T-helper 22 cell (primary cell): ENCODE measurements around the gene EHD1.
A peak's percentile ranks its signal among the peaks of the same experiment; 100 is the strongest.

ENCODE experiments used
- DNase-seq: peaks from one replicate; pipeline ENCODE4 v3.0.0-alpha.2; 2020; ENCODE audit warnings: low read depth

Gene EHD1

DNA sequence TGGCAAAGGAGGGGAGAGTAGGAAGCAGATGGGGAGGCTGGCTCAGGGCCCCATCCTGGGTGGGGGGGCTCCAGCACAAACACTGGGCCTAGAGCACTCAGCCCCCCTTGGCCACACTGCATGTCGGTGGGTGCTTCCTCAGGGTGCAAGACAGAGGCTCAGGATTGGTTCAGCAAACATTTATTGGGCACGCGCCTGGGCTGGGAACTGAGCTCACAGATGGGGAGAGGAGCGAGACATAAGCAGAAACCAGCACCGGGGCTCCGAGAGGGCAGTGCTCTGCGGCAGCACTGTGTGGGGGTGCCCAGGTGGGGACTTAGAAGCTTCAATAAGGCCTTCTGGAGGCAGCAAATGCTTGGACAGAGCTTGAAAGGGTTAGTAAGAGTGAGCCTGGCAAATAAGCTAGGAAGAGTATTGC, 12.1 kb upstream of the EHD1 start:
- DNase-seq = no peak

DNA sequence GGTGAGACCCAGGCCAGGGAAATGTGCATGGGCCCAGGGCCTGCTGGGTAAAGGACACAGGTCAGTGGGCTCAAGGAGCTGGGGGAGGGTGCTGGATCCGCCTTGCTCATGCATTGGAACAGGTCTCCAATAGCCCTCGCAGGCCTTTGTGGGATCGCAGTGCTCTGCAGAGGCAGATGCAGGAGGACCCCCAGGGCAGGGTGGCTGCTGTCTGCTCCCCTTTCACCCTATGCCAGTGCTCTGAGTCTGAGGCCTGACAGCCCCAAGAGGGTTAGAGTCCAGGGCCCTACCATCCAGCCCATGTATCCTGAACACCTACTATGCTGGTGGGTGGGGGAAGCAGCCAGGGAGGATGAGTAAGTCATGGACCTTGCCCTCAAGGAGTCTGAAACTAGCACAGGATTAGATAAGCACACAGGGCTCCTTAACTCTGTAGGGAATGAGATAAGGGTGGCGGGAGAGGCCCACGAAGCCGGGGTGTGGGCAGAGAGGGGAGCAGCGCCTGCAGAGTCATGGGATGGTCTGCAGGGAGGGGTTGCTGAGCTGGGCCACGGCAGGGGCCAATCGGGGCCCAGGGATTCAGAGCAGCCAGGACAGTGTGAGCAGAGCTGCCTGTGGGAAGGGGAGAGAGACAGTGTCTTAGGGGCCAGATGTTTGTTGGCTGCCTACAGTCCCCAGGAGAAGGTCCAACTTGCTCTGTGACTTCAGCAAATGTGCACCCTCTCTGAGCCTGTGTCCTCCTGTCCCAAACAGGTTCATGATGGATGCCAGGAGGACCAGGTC, 10.5 kb upstream of the EHD1 start:
- DNase-seq = no peak

- no peak for DNase-seq
These were observed 9.9 kb upstream of the EHD1 start for GRCh38 chr11:64888406-64888728.

DNA sequence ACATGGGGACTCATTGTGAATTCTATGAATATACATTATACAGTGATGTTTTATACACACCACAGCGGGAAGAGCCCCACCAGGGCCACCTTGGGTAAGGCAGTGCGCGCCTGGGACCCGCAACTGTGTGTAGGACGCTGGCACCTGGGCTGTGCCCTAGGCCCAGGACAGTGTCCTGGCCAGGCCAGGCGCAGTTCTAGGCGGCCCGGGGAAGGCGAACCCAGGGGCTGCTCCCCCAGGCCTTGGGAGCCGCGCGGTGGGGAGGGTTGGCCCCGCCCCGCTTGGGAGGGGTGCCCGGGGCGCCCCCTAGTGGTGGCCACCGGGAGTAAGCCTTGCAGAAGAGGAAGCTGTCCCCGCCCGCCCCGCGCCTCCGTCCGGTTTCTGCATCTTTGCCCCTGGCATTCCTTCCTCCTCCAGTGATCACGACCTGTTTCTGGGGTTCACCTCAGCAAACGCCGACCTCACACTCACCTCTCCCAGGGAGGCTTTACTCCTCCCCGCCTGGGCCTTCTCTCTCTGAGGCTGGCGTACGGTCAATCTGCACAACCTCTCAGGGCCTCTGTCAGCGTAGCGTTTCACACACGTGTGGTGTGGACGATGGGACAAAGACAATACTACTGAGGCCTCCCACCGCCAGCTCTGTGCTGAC, 9.5 kb upstream of the EHD1 start:
- peak; percentile 66 for DNase-seq

DNA sequence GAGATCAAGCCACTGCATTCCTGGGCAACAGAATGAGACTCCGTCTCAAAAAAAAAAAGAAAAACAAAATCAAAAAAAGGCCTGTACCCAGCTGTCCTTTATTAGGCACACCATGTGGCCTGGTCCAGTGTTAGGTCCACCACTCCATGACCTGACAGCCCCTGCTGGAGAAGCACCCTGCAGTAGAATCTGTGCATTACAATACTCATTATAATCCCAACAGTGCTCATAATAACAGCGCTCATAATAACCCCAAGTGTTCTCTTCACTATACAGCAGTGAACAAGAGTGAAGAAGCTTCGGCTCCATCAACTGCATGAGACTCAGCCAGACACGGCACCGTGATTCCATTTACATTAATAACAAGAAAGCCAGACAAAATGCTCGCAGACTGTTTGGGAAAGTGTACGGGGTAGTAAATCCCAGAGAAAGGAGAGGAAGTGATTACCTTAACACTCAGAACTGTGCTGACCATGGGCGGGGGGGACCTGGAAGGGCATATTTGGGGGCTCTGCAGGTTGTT, 8.9 kb upstream of the EHD1 start:
- no peak for DNase-seq

DNA sequence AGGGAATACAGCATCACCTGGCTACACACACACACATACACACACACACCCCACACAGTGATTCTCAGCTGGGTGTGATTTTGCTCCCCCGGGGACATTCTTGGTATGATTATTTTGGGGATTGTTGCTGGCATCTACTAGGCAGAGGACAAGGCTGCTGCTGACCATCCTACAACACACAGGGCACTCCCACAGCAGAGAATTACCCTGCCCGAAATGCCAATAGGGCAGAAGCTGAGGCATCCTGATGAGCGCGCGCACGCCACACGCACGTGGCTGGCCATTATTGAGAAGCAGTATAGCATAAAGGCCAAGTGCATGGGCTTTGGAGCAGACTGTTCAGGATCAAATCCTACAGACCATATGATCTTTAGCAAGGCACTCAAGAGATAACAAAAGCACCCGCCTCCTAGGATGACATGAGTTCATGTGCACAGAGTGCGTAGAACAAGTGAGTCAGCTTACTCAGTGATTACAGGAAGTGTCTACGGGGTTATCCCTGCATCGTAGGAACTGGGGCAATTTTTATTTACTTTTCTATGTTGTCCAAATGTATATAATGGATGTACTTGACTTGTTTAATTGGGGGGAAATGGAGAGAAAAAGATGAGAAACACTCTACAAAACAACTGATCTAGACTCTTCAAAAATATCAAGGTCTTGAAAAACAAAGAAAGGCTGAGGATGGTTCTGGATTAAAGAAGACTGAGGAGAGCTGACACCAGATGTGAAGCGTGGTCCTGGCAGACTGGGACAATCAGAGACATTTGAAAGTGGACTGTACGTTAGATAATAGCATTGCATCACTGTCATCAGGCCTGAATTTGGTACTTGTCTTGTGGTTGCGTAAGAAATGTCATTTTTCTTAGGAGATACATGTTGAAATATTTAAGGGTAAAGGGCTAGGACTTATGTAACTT, 7.2 kb upstream of the EHD1 start:
- DNase-seq = peak; percentile 41

DNA sequence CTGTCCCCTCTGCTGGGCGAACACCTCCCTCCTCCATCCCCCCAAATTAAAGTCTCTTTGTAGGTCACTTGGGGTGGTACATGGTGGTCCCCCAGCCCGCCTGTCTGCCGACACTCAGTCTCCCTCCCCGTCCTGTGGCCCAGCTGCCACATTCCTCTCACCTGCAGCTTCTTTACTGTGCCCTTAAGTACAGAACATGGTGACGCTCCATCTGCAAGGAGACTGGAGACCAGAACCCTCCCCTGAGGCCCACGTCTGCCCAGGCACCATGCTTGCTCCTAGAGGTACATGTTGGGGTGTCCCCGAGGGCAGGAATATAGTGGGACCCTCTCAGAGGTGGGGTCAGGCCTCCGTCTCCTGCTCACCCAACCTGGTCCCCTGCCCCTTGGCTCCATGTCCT, 5.6 kb upstream of the EHD1 start:
- DNase-seq = no peak

DNA sequence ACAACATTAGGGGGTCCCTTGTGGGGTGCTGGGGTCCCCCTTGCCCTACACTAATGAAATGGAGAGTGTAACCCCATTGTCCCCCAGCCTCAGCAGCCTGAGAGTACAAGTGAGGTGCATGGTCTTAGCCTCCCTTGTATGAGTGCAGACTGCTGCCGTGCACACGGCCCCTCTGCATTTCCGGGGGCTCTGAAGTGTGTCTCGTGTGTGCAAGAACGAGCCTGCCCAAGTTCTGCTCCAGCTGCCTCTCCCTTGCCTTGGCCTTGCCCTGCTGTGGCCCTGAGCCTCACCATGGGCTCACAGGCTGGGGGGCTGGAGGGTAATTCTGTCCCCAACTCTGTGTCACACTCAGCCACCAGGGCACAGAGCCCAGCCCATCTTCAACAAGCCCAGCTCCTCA, 5.2 kb upstream of the EHD1 start:
- DNase-seq = no peak

DNA sequence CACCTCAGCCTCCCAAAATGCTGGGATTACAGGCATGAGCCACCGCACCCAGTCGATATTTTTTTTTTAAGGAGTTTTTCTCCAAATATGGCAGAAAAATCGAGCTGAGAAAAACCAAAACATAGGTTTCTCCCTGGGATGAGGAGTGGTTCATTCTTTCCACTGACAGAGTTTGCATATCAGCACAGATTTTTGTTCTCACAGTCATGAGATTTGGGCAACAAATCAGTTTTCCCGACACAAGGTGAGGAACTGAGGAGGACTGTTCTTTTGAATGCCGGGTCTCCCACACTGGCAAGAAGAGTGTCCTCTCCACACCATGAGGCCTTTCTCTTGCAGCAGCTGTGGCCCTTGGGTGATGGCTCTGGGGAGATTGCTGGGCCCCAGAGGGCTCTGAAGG, 3.8 kb upstream of the EHD1 start:
- no peak for DNase-seq

DNA sequence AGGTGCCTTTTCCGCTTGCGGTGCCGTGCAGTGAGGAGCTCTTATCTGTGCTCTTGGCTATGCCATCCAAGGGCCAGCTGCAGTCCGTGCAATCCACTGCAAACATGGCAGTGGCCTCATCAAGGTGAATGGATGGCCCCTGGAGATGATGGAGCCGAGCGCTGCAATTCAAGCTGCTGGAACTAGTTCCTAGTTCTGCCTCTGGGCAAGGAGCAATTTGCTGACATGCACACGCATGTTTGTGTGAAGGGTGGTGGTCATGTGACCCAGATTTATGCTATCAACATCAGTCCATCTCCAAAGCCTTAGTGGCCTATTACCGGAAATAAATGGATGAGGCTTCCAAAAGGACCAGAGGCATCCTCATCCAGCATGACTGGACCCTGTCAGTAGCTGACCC, 3.1 kb upstream of the EHD1 start:
- DNase-seq = no peak

- DNase-seq = no peak
These were observed 2.0 kb upstream of the EHD1 start for GRCh38 chr11:64880240-64881001.

- no peak for DNase-seq
These were observed 951 bp upstream of the EHD1 start for GRCh38 chr11:64879244-64879900.

DNA sequence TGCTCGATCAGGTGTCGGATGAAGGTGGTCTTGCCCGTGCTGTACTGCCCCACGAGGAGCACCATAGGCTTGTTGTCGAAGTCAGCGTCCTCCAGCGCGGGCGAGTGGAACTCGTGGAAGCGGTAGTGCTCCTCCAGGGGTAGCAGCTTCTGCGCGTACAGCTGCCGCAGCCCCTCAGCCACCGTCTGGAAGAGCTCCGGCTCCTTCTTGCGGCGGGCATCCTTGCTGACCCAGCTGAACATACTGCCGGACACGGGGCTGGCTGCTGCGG, 263 bp downstream of the EHD1 start:
- peak; percentile 37 for DNase-seq

DNA sequence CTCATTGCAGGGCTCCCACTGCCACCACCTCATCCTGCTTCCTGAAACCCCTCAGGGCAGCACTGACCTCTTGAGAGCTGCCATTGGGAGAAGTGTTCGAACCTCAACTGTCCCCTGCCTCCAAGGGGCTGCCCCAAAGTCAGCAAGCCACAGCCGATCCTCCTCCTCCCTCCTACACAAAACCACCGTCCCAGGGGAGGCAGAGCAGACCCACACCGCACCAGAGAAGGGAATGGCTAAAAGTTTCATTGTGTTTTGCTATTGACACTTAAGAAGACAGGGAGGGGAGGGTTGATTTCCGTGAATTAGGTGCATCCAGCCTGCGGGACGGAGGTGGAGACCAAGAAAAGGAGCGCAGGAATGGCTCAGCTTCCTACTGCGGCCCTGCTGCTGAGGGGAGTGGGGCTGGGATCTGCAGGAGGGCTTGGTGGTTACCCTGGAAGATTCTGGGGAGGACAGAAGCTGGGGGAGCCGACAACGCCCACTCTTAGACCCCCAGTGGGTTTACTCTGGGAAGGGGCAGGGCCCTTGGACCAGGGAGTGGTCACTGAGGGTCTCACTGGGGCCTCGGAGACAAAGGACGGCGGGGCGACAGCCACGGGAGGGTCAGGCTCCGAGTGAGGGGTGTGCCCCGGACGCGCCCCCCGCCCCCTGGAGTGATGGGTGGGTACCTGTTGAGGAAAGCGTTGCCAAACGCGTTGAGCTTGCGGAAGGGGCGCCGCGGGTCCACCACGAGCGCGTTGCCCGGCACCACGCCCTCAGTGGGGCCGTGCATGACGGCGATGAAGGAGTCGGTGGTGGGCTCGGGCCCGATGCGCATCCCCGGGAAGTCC, 815 bp downstream of the EHD1 start:
- no peak for DNase-seq

- no peak for DNase-seq
These were observed 1.5 kb downstream of the EHD1 start for GRCh38 chr11:64876835-64877341.

DNA sequence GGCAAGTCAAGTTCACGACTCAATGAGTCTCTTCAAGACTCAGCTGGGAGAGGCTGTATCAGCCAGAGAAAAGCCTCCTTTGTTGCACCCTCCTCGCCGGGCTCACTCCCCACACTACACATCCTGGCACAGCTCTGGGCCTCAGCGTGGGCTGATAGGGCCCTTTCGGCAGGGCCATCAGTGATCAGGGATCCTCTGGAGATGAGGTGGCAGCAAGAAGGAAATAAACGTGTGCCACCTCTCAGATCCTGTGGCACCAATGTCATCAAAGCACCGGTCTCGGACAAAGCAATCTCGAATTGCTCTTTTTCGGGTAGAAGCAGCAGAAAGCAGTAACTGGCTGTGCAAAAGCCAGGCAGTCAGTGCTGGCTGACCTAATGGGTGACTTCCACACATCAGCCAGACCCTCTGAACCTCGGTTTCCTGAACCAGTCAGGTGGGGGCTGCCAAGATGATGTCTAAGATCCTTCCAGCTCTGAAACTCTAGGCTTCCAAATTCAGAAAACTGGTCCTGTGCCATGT, 2.1 kb downstream of the EHD1 start:
- DNase-seq = no peak

- no peak for DNase-seq
These were observed 2.8 kb downstream of the EHD1 start for GRCh38 chr11:64875369-64876228.

GRCh38 chr11:64874308-64875240, 3.8 kb downstream of the EHD1 start:
- DNase-seq = peak; percentile 58
